Posterior vena cava (tissue), 2 donors: ENCODE measurements around the gene ACLY. TPM values are rescaled to one million over a fixed set of nuclear protein-coding genes. Genes with fewer than 3 reads are reported as not detected.

Experiments used
- DNase-seq: peaks from one replicate; pipeline ENCODE4 v3.0.0-alpha.2; 2020; ENCODE audit warnings: low spot score
- intact Hi-C, 2 donors: fragments of 100-400 bp; cut with DNase I; formaldehyde crosslinking; loops; one replicate each; pipeline versions ENCODE4 v1.14.1 to v1.14.2; 2022 to 2023
- total RNA-seq, 2 donors: library from RNA; stranded (reverse); fragmentation: NEBNext Ultra II Directional; extraction: Animal tissue kit (Norgen Biotek cat#: 25700); gene quantifications; one replicate each; pipeline ENCODE4 v1.2.1, GENCODE V29; 2021
- donor health status: DM: yes; HTN: yes; CAD: no.
- donor health status: DM: yes; HTN: yes; CAD: no.

The ACLY gene
- total RNA-seq, 2 donors from 2014 or later = 97.5 to 101 TPM

DNA sequence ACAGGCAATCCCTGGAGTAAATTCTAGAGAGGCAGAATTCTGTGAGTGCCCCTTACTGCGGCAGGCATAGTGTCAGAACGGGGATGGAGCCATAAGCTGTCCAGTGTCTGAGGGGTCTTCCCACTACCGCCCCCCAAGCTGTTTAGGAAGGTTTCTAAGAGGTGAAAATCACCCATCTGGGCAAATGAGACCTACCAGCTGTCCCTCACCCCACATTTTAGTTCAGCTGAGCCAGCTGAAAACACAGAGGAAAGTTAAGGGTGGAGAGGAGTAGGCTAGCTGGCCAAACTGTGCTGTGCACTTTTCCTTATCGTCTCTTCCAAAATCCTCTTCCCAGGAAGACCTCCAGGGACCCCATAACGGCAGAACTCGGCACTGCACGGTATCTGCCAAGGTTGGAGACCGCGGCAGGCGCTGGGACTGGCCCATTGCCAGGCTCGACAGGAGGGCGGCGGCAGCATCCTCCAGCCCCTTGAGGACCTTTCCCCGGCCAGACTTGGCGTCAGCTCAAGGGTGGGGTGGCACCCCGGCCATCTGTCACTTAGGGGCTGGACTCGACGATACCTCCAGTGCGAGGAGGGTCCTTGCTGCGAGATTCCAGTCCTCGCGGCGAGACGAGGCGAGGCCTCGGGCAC, 955 bp downstream of the ACLY start:
- intact Hi-C loops = no loop called here
- DNase-seq = peak; percentile 90

DNA sequence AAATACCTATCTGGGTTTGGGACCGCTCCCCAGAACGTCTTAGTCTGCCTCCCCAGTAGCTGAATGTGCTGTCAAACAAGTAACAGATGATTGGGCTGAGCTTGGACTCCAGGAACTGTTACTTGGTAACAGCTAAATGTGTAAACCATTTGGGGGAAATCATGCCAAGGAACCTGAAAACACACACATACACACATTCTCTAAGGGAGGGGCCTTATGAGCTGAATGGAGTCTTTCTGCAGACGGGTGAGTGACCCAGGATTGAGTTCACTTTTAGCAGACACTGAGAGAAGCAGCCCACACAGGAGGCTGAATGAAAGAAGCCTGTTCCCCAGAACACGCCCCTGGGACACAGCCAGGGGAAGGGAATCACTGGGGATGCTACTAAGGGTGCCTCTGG, 1.6 kb downstream of the ACLY start:
- intact Hi-C loops = no loop called here
- DNase-seq = no peak

DNA sequence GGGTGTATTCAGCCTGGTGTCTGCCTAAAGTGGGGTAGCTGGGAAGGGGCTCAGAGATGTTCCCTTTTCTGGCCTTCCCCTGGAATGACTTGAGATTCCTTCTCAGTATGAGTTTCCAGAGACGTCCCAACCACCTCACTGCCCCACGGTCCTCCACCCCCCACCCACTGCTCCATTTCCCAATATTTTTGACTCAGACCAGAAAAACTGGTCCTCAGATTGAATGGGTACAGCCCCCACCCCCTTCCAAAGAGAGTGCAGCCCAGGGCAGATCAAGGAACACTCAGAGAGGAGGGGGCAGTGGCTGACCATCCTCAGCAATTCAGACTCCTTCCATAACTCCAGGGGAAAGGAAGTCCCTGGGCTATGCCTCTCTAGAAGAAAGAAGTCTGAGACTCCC, 3.2 kb downstream of the ACLY start:
- intact Hi-C loops = no loop called here
- DNase-seq = no peak

DNA sequence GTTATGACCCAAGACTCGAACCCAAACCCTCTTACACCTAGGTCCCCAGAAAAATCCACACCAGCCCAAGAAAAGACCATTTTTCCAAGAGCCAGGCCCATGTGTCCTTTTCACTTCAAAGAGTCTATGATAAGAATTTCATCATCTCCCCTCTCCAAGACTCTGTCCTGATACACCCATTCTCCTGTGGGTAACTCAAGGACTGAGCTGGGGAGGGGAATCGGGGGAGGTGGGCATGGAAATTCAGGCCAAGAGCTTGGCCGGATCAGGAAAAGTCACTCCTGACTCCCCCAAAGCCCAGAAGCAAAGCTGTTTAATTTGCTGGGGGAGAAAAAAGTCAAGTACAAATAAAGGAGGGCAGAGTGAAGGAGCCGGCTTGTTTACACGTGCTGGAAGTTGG, 3.7 kb downstream of the ACLY start:
- intact Hi-C loops = no loop called here
- DNase-seq = no peak

DNA sequence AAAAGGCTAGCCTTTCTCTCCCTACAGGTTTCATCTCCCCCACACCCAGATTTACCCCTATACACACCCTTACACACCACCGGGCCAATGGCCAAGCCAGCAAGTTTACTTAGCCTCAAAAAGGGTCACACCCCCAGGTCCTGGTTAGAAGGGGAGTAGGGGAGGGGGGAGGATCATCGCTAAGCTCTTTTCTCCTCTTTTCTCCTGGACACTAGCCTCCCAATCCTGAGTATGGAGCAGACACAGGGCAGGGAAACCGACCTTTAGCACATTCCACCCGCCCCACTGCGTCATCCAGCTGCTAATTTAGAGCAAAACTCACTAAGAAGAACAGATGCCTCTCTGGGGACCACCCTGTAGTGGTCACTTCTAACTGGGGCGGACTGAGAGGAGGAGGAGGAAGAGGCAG, 4.4 kb downstream of the ACLY start:
- DNase-seq = peak; percentile 86
- intact Hi-C loops = no loop called here

DNA sequence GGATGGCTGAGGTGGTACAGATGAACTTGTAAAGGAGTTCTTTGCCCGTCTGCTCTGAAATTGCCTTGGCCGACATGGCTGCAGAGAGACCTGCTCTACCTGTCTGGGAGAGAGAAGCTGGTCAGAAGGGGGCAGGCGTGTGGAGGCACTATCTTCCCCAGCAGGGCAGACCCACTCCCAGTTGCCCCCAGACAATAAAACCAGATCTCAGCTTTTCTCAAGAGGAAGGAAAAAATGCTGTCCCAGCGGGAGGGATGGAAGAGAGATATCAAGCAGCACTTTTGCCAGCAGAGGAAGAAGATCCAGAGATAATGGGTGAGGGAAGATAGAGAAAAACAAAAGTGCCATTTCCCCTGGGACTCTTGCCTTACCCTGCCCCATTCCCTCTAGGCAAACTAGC, 5.0 kb downstream of the ACLY start:
- DNase-seq = no peak
- intact Hi-C loops = no loop called here

DNA sequence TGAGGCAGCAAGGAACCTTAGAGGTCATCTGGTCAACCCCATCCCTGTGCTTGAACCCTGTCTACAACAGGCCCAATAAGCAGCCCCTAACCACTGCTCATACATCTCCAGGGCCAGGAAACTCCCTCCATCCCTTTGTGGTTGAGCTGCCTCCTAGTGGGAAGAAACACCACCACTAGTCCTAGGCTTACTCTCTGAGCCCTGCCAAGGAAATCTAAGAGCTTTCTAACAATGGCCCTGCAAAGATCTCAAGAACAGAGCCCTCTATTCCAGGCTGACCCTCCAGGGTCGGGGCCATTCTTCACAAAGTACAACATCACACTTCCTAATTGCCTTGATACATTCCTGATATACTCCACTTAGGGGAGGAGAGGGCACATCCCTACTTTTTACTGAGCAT, 5.8 kb downstream of the ACLY start:
- intact Hi-C loops = no loop called here
- no peak for DNase-seq

DNA sequence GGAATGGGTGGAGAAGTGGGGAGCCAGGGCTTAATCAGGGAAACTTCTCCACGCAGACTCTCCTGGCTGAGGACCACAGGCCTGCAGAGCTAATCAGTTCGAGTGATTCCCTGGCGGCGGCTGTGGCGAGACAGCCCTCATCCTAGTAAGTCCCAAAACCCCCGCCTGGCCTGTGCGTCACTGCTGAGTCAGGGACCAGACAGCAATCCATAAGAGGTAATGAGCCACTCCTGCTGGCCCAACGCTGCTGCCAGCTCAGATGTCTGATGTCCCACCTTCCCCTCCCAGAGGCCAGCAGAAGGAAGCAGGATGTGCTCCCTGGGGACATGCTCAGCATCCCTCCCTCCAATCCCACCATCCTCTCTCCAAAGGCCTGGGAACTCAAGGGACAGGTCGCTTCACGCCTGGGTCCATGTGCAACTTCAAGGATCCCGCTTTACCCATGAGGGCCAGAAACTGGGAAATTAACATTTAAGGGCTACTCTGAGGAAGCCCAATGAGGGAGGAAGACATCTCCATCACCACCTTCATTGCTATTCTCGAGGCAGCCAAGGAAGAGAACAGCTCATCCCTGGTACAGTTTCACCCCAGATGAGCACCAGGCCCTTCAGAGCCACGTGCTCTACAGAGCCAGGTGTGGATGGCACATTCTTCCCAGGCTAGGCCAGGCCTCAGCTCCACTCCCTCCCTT, 7.9 kb downstream of the ACLY start:
- DNase-seq = no peak
- intact Hi-C loops = no loop called here

DNA sequence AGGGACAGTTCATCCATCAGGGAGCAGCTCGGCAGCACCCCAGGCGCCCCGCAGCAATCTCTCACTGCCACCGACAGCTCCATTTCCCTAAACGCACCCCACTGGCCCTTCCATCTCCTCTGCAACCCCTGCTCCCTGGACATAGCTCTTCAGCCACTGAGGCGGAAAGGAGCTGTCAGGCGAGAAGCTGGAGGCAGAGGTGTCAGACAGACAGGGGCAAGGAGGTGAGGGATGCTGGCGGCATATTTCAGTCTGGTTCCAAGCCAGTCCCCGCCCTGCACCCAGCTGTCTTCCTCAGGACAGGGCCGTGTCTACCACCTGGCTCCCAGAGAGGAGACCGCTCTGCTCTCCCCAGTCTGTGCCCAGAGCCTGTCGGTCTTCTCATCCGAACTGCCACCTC, 9.7 kb downstream of the ACLY start:
- no peak for DNase-seq
- intact Hi-C loops = no loop called here

DNA sequence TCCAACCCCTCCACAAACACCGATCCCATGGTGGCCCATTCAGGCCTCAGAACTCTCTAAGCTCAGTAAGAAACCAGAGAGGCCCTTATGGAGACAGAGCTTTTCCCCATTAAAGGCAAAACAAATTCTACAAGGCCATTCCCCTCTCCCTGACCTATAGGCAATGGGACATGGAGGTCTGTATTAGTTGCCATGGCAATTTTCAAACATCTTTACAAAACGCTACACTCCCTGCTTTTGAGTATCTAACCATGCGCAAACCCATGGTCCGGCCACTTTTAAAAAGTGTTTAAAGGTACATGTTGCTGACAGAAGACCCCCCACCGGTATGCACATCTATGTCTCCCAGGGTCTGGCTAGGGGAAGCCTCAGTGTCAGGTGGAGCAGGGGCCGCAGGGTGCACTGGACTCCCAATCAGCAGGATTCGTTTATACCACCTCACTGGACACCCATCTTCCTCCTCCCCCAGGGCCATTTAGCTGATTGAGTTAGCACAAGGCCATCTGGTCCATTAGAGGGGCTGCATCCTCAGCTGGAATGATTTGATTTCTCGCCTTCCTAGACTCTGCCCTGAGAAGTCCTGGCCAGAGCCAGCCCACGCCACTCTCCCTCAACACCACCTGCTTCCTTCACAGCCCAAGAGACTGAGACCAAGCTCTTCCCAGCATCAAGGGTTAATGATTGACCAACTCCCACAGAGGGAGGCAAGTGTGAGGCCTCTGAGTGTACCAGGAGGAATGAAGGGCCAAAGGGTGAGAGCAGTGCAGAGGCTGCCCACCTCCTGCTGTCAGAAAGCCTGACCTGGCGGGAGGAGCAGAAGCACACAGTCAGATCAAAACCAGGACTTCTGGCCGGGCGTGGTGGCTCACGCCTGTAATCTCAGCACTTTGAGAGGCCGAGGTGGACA, 10.9 kb downstream of the ACLY start:
- intact Hi-C loops = no loop called here

DNA sequence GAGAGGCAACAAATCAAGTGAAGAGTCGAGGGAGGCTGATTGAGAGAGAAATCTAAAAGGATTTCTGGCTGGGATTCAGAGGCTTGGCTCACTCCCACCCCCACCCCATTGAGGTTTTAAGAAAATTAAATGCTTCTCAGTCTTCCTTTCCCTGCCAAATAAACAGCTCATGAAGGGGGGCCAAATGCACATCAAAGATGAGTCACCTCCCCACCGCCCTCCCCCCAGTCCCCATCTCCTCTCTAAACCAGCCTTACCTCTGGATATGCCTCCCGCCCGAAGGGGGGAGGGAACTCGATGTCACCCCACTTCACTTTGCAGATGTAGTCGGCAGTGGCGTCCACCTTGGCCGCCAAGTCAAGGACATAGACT, 11.6 kb downstream of the ACLY start:
- intact Hi-C loops = no loop called here
- no peak for DNase-seq

More for the DNA sequence above, 10.9 kb downstream of the ACLY start:
- no peak for DNase-seq

DNA sequence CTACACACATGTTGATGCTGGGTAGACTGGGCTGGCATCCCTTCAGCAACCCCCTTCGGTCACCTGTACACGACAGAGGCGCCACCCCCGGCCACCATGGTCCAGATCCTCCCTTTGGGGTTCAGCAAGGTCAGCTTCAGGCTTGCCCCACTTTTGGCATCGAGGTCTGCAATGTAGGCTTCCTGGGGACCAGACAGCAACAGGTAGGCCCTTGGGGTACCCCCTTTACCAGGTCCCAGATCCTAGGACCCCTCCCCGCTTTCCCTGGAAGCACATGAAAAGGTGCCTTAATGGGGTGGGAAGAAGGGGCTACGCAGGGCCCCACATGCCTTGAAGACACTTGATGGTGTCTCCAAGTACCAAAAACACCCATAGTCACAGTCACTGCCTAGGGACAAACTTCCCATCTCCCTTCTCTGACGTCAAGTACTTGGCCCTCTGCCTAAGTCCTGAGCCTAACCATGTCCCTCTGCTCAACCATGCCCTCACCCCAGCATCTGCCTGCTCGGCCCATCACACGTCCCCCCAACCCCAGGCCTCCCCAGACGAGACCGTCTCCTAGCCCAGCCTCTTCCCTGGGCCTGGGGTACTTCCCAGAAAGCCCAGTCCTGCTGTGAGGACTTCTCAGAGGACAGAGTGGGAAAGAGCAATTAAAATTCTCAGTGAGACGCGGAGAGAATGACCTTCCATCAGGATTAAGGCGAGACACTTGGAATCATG, 12.1 kb downstream of the ACLY start:
- intact Hi-C loops = no loop called here
- no peak for DNase-seq

DNA sequence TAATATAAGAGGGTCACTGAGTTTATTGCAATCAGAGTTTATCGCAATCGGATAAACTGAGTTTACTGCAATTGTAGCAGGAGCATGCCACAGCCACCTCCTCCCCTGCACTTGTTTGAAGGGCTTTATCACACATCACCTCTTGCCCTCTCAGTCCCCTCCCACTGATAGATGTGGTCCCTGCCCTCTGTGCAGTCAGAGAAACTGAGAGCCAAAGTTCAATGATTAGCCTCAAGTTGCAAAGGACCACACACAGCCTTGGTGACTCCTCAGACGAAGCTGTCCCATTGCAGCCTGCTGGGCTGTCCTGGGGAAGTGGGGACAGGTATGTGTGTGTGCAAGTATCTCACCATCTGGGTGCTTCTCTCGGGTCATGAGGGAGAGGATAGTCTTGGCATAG, 13.6 kb downstream of the ACLY start:
- no peak for DNase-seq
- intact Hi-C loops = no loop called here

DNA sequence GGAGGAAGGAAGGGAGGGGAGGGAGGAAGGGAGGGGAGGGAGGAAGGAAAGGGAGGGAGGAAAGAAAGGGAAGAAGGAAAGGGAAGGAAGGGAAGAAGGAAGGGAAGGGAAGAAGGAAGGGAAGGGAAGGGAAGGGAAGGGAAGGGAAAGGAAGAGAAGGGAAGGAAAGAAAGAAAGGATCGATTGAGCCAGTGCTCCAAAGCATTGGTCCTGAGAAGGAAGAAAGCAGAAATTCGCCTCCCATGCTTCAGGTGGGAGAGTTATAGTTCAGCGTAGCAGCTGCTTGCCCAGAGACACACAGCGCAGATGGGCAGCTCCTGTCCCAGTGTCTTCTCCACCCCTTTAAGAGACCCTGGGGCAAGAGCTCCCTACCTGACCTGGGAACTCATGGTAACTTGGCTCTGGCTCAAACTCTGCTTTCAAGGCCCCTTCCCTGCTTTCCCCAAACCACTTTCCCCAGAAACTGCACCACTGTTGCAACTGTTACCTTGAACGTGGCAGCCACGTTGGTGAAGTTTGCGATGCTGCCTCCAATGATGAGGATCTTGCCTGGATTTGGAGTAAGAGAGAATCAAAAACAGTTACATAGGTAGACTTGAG, 14.4 kb downstream of the ACLY start:
- intact Hi-C loops = no loop called here
- no peak for DNase-seq

DNA sequence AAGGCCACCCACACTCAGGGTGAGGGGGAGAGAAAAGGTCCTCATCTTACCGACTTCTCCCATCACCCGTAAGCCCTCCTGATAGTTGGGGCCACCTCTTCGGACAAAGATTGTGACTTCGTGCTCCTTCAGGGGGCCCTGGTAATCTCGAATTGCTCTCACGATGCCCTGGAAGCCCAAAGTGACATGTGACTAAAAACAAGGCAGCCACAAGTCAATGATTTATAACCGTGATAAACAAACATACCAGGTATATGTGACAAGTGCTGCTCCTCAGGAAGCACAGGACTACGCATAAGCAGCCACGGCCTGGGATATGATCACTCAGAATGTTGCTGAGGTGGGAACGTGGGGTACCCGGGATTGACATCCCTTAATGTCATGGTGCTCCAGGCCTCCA, 17.1 kb downstream of the ACLY start:
- no peak for DNase-seq
- intact Hi-C loops = no loop called here

DNA sequence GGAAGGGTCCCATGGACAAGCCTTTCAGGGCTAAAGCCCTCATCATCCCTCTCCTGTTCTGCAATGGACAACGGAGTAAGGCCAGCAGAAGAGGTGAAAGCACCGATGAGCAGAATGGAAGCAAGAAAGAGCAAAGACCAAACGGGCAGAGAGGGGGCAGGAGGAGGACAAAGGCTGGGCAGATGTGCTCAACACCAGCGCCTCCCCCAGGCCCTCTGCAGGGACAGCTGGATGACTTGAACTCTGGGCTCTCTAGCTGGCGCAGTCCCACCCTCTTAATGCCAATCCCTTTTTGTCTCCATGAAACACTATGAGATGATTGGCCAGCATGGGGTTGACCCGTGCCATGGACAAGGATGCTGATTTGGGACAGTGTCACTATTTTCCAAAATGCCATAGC, 22.0 kb downstream of the ACLY start:
- intact Hi-C loops = no loop called here

DNA sequence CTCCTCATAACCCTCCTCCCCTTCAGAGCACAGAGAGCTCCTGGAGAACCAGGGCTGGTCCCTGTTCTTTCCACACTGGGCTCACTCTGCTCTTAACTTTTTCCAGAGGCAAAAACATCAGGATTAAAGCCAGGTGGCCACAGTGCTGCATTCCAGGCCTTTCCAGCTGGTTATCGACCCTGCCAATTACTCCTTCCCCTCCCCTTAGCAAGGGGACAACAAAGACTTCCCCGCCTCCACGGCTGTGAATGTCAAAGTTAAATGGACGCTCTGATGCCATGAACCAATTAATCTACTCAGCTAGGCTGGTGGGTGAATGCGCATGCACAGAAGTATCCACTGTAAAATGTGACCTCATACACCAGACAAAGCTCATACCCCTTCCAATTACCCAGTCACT, 23.1 kb downstream of the ACLY start:
- no peak for DNase-seq
- intact Hi-C loops = no loop called here

More for the DNA sequence above, 22.0 kb downstream of the ACLY start:
- no peak for DNase-seq

DNA sequence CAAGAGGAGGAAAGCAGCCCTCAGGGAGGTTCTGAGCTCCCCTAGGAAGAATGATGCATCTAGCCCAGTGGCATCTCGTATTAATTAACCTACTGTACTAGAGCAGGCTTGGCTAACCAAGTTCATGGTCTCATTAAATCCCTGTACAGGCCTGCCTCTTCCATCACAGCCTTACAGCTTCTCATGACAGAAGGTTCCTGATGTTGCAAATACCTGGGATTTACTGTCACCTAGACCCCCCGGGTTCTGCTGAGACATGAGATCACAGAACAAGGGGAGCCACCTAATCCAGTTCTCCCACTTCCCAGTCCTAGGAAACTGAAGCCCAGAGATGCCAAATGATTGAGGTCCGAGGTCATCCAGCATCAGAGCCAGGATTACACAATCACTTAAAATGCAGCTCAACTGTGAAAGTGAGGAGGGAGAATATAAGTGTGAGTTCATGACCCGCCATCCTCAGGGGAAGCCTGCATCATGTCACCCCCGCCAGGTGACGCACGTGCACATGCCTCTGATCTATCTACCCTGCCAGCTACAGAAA, 23.9 kb downstream of the ACLY start:
- intact Hi-C loops = no loop called here
- DNase-seq = no peak

DNA sequence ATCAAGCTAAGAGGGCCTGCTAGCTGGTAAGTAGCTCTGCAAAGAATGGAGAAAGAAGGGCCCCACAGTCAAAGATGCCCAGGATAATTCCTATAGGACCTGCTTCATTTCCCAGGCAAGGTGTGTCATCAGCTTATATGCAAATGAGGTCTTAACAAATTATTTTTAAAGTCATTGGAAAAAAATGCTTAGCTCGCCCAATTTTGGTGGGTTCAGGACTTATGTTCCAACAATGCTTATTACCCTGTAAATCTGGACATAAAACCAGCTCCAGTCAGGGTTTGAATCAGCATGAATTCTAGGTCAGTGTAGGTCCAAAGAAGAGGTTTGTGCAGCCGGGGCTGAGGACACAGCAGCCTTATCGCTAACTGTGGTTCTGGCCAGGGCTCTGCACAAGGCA, 25.4 kb downstream of the ACLY start:
- DNase-seq = no peak
- intact Hi-C loops = no loop called here
